GM23338 (cell line): ENCODE data around the gene PKD2L2.

ENCODE experiments used
- CTCF ChIP-seq, 2 experiments: fragments of 200-600 bp in 1 of 2; sonication (generic) in 1 of 2; conservative IDR thresholded peaks; 2 replicates each; pipeline versions ENCODE4 v1.5.1 to v1.6.1; 2016 to 2017; ENCODE audit warnings: antibody characterized with exemption in 2 of 2, low read depth in 2 of 2, mild to moderate bottlenecking in 2 of 2, moderate library complexity in 1 of 2
- ETS1 ChIP-seq: IDR thresholded peaks from 2 replicates; pipeline ENCODE4 v1.6.1; 2016; ENCODE audit warnings: antibody characterized with exemption
- EZH2 ChIP-seq: fragments of 200-600 bp; sonication (generic); IDR thresholded peaks from one replicate; pipeline ENCODE4 v1.8.0; 2017; ENCODE audit warnings: antibody characterized with exemption, mild to moderate bottlenecking, low read depth; ENCODE audit not compliant: unreplicated experiment
- EZH2phosphoT487 ChIP-seq: fragments of 200-600 bp; sonication (generic); IDR thresholded peaks from one replicate; pipeline ENCODE4 v1.8.1; 2018; ENCODE audit warnings: antibody characterized with exemption; ENCODE audit not compliant: unreplicated experiment
- JUNB ChIP-seq: IDR thresholded peaks from one replicate; pipeline ENCODE4 v1.6.1; 2016; ENCODE audit warnings: antibody characterized with exemption; ENCODE audit not compliant: unreplicated experiment
- NANOG ChIP-seq: IDR thresholded peaks from 2 replicates; pipeline ENCODE4 v1.6.1; 2016; ENCODE audit warnings: antibody characterized with exemption, borderline replicate concordance
- POLR2AphosphoS5 ChIP-seq: IDR thresholded peaks from 2 replicates; pipeline ENCODE4 v1.6.1; 2016; ENCODE audit warnings: antibody characterized with exemption, low read depth
- REST ChIP-seq: IDR thresholded peaks from one replicate; pipeline ENCODE4 v1.6.1; 2018; ENCODE audit warnings: antibody characterized with exemption; ENCODE audit not compliant: unreplicated experiment
- STAT1 ChIP-seq: IDR thresholded peaks from one replicate; pipeline ENCODE4 v1.6.1; 2016; ENCODE audit warnings: antibody characterized with exemption; ENCODE audit not compliant: unreplicated experiment
- ZNF331 ChIP-seq: fragments of 250-450 bp; sonication (Bioruptor Pico); IDR thresholded peaks from 2 replicates; pipeline ENCODE4 v1.5.0; 2020; ENCODE audit warnings: low read depth, mild to moderate bottlenecking, moderate library complexity

GRCh38 chr5:137901011-137901817 lies 12.0 kb downstream of the PKD2L2 start:
- TF ChIP-seq CTCF (conservative IDR thresholded peaks at IDR 0.05; ENCODE audit: low read depth in 2 of 2) = no peak
- TF ChIP-seq REST = no peak
- TF ChIP-seq EZH2 = no peak
- TF ChIP-seq EZH2phosphoT487 = no peak
- TF ChIP-seq POLR2AphosphoS5 = no peak
- no peak for TF ChIP-seq NANOG
- no peak for TF ChIP-seq JUNB
- no peak for TF ChIP-seq ETS1
- TF ChIP-seq ZNF331 (CRISPR knock-in tag) = no peak
- TF ChIP-seq STAT1 = no peak
